HG02759 (cell line): ENCODE measurements around the gene FGF4.

ENCODE experiments used
- ATAC-seq: cut with Tn5 transposase; IDR thresholded peaks from one replicate; pipeline ENCODE4 v1.9.1; 2021; ENCODE audit warnings: mild to moderate bottlenecking, moderate library complexity; ENCODE audit not compliant: unreplicated experiment

FGF4 gene, protein sequence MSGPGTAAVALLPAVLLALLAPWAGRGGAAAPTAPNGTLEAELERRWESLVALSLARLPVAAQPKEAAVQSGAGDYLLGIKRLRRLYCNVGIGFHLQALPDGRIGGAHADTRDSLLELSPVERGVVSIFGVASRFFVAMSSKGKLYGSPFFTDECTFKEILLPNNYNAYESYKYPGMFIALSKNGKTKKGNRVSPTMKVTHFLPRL

DNA sequence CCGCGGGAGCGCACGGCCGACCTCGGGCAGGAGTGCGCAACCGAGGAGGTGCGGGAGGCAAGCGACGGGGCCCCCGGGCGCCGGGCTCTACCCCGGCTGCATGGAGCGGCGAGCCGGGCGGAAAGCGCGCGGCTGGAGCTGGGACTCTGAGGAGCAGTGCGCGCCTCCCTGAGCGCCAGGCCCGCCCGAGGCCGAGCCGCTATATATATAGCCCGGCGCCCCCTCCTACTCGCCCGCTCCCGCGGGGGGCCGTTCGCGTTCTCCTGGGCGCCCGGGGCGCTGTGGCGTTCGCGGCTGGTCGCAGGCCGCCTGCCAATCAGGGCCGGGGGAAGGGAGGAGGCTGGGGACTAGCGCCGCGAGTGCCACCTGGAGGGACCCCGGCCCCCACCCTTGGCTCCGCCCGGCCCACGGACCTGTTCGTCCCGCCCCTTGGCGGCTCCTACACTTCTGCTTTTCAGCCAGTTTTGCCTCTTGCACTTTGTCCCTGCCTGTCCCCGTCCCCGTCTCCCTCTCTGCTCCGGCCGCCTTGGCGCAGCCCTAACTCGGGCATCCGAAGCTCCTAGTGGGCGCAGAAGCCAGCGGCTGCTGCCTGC, at the start of gene FGF4:
Gene FGF4 (minus strand): TSS at position 179 of the 593 bp plus-strand sequence. CDS start 257 bp downstream, outside the sequence.
- ATAC-seq, result no peak

DNA sequence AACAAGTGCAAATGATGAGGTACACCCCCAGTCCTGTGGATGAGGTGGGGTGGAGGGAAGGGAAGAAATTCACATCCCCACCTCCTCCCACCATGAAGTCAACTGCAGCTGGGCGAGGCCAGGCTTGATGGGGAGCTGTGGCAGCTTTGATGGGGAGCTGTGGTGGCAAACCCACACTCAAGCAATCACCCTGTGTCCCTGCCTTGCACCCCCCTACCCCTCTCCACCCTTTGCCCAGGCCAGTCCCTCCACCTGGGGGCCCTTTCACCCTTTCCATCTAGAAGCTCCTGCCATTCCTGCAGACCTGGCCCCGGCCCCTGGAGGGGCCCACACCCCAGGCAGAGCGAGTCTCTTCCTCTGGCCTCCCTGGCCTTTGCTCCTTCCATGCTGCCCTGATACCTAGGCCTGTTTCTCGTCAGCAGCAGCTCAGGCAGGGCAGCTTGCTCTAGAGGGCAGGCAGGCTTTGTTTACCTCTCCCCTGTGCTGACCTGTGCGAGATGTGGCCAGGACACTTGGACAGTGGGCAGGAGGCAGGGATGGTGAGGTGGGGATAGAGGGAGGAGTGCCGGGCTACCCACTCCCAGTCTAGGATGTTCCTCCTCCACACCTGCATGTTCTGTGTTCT, 48.6 kb upstream of the FGF4 start:
- ATAC-seq, result no peak

DNA sequence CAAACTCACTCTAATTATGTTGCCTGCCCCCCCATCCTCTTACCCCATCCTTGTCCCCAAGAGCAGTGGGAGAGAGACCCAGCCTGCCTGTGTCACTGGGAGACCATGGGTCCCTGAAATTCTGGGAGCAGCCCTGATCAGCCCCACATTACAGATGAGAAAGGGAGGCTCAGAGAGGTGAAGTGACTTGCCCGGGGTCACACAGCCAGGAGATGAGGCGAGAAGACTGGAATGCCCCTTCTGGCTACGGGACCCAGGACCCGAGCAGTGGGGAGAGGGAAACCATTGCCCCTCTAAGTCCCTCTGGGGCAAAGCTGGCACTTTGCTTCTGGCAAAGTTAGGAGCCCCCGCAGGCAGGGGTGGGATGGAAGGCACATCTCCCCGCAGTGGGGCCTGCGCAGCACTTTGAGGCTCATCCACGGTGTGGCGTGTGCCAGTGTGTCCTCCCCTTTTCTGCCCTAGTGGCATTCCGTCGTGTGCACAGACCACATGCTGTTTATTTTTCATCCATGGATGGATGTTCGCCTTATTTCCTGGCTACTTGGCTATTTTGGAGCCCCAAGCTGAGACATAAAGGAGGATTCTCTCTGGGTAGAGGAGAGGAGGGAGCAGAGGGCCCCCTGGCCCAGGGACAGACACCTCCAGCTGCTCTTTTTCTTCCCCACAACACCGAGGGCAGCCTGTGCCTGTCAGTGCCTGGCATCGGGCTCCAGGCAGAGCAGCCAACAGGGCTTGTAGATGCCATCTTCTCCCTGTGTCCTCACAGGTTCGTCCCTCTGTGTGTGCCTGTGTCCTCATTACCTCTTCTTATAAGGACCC, 47.7 kb upstream of the FGF4 start:
- no peak for ATAC-seq

DNA sequence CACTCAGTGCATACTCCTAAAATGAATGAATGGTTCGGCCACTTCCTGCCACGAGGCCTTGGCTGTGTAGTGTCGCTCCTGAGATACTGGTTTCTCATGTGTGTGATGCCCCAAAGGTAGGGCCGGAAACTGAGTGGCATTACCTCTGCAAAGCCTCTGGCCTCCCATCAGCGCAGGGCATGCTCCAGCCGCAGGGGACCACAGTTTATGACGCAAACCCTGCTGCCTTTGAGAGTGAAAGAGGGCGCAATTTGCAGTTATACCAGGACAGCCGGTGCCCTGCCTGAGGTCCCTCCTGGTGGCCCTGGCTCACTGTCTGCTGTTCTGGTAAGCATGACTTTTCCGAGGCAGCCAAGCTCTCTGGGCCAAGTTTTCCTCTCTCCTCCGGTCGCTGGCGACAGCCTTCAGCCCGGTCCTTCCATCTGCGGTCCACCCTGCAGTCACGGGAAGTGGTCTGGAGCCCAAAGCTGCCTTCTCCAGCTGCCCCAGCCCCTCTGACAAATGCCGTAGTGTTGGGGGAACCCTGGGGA, 46.4 kb upstream of the FGF4 start:
- no peak for ATAC-seq

DNA sequence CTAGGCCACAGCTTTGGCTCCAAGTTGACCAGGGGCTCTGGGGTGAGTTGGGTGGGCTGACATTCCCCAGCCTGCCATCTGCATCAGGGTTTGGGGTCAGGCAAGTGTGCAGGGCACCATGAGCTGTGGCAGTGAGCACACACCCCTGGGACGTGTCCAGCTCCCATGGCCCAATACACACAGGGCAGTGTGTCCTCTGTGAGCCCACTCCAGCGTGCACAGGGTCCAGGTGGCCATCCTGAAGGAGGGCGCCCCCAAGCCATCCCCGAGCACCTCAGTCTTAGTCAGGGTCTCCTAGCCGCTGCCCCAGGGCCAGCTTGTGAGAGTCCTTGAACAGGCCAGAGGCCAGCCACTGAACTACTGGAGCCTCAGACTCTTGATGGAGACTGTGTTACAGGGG, 45.3 kb upstream of the FGF4 start:
- no peak for ATAC-seq

DNA sequence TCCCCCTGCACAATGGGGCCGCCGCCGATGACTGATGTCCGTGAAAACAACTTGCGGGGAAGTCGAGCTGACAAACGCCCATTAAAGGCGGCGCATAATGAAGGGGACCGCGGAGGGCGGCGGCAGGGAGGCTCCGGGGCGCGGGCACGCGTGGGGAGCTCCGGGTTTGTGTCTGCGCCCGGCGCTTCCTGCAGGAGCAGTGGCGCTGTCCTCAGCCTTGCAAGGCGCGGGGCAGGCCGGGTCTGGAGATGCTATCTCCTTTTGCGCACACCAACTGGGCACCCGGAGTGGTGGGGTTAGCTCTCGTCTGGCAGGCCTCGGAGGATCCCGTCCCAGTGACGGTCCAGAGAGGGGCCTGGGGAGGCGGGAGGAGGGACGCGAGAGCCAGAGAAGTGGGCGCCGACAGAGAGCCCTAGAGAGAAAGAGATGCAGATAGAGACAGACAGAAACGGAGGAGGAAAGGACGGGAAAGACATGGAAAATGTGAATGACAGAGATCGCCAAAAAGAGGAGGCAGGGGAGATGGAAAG, 44.5 kb upstream of the FGF4 start:
- no peak for ATAC-seq

DNA sequence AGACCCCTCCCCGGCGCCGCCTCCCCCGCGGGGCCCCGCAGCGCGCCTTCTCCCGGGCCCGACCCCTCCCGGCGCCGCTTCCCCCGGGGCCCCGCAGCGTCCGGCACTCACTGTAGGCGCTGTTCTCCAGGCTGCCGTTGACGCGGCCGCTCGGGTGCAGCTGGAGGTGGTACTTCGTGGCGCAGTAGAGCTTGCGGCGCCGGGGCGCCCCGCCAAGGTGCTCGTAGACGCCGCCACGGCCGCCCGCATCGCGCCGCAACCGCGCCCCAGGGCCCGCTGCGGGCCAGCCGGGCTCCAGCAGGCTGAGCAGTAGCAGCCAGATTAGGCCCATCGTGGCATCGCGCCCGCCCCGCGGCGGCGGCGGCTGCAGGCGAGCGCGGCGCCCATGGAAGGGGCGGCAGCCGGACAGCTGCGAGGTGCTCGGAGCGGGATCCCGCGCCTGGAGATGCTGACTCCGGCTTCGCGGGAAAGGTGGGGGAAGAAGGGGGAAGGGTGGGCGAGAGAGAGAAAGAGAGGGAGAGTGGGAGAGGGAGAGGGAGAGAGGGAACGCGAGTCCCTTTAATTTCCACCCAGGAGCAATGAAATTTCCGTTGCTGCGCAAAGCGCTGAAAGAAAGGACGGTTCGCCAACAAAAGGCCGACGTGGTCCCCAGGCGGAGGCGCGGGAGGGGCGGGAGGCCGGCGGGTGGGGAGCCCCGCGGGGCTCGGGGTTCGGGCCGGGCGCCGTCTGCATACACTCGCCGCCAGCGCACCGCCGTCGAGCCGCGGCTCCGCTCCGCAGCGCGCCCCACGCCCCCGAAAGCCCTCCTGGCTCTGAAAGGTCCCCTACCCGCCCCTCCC, 43.7 kb upstream of the FGF4 start, which contains the start of gene FGF3:
Gene FGF3 (minus strand): TSS at position 814 of the 839 bp plus-strand sequence. CDS start 483 bp downstream, at position 331.
- ATAC-seq, result no peak

DNA sequence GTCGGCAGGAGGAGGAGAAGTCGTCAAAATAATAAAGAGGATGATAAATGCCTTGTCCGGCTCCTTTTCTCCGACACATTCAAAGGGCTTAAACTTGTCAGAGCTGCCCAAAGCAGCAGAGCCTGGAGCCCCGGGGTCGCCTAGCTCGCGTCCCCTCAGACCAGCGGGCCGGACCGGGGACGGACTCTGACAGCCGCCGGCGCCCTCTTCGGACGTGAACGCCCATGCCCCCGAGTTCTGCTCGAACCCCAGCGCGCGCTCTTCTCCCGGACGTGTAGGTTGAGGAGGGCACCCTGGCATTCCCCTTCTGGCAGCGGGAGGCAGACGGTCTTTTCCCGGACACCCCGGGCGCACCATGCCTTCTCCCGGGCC, 43.1 kb upstream of the FGF4 start:
- ATAC-seq, result no peak

DNA sequence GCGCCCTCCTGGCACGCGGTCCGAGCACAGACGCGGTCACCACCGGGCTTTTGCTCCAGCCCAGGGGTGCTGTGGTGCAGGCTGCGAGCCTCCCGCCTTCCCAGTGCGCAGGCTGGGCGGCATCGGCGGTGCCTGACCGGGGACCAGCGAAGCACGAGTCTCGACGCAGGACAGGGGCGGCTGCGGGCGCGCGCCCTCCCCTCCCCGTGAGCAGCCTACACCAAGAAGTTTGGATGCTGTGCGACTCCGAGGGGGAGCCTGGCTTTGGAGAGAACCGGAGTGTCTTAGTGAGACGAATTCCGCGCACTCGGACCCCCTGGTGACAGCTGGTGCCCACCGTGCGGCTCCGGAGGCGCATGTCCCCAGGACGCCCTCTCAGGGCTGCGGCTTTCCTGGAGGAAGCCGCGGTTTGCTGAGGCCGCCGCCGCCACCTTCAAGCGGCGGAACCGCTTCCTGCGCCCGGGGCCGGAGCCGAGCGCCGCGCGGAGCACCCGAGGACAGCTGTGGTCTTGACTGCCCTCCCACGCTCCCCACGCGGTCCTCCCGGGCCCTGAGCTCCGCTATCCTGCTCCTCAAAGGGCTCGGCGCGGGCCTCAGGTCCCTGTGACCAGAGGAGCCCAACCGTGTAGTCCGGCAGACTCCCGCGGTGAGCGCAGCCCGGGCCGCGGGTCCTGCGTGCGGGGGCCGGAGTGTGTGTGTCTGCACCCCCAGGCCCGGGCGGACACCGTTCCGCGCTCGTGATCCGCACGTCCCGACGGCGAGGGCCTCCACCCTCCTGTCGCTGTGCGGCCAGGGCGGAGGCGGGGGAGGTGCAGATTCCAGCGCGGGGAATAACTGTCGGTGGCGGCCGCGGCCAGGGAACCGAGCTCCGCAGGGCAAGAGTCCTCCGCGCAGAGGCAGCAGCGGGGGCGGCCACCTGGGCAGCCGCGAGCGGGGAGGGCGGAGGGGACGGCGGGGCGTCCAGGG, 42.4 kb upstream of the FGF4 start:
- no peak for ATAC-seq

DNA sequence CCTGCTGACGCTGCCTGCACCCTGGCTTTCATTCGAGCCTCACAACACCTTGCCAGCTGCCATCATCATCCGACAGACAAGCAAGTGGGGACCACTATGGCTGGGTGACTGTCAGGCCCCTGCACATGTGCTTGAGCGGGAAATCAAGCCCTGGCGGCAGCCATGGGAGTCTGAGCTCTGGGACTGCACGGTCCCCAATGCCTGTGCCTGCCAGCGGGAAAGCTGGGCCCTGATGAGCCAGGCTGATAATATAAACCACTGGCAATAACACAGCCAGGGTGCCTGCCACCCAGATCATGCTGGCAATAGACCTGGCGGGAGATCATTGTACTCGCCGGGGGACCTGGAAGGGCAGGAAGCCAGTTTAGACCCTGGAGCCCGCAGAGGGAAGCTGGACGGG, 41.5 kb upstream of the FGF4 start:
- ATAC-seq, result no peak

DNA sequence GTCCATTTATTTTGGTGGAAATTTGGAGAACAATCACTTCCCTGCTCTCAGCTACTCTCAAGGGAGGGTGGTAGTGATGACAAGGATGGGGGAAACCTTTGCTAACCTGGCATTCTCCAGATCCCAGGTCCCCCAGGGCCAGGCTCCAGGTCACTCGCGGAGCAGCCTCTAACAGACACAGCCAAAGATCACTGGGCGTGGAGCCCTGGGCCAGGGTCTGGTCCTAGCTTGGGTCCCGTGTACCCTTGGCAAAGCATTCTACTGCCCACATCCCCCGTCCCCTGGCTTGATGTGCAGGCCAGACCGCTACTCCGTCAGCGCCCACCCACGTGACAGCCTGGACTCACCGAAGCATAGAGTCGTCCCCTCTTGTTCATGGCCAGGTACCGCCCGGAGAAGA, 40.8 kb upstream of the FGF4 start:
- ATAC-seq, result no peak

DNA sequence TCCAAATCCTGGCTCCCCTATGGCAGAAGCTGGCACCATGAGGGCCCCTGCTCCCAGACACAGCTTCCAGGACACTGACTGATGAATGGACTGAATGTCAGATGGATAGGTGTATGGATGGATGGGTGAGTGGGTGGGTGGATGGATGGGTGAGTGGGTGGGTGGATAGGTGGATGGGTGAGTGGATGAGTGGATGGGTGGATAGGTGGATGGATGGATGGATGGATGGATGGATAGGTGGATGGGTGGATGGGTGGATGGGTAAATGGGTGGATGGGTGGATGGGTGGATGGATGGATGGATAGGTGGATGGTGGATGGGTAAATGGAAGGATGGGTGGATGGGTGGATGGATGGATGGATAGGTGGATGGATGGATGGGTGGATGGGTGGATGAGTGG, 39.8 kb upstream of the FGF4 start:
- ATAC-seq, result no peak

DNA sequence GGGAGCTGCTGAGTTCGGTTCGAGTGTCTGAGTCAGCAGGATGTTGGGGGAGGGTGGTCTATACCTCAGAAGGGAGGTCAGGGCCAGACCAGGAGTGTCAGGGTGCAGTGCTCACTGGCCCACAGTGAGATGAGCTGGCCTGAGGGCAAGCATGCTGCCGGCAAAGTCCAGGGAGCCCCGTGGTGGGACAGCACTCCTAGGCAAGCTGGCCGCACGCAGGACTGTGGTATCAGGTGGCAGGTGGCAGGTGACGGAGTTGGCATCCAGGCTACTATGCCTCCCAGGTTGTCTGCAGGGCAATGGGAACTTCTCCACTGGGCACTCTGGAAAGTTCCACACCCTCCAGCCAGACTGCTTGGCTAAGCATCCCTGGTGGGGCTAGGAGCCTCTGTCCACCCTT, 39.3 kb upstream of the FGF4 start:
- ATAC-seq, result no peak

DNA sequence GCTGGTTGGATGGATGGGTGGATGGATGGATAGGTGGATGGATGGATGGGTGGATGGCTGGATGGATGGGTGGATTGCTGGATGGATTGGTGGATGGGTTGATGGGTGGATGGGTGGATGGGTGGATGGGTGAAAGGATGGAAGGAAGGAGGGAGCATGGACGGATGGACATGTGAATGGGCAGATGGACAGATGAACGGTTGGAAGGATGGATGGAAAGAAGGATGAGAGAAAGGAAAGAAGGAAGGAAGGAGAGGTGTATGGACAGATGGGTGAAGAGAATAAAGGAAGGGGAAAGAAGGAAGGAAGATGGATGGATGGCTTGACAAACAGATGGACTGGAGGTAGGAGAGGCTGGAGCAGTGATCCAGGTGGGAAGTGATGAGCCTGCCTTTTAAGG, 38.7 kb upstream of the FGF4 start:
- ATAC-seq, result no peak

DNA sequence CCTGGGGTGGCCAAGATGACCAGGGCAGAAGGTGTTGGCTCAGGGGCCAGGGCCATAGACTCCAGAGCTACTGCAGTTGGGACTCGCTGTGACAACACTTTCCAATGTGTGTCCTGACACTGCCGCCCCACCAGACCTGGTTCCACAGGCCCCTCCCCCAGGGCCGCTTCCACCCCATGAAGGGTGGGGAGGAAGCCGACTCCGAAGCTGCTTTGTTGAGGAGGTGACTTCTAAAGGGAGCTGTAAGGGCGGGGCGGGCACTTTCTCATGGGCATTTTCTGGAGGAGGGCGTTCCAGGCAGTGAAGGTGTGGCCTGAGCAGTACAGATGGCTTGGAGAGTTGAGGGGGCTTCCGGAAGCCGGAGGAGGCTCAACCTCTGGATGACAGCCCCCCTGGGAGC, 37.8 kb upstream of the FGF4 start:
- no peak for ATAC-seq

DNA sequence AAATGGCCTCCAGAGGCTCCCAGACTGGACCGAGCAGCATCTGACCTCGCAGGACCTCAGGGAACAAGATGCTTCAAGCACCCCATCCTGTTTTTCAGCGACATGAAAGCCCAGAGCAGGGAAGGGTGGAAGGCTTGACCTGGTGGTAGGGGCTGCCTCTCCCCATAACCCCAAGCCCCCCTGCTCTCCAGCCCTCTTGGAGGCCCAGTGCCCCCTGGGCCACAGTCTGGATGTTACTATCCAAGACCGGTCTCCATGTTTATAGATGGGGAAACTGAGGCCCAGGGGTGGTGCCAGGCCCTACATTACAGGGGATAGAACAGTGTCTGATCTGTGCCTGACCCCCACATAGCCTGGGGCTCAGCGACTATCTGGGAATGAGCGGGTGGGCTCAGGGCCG, 37.1 kb upstream of the FGF4 start:
- ATAC-seq, result no peak

DNA sequence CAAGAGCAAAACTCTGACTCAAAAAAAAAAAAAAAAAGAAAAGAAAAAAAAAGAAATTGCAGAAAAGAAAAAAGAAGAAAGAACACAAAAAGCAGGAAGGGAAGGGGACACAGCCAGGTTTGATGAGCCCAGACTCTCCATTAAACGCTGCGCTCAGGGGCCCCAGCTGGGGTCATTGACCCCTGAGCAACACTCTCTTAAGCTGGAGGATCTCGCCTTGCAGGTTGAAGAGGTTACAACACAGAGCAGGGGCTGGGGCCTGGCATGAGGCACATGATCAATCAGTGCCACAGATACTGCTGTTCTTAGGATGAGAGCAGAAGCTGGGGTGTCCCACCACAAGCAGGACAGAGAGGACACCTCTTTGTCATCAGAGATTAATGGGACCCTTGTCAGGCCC, 36.3 kb upstream of the FGF4 start:
- ATAC-seq, result no peak

DNA sequence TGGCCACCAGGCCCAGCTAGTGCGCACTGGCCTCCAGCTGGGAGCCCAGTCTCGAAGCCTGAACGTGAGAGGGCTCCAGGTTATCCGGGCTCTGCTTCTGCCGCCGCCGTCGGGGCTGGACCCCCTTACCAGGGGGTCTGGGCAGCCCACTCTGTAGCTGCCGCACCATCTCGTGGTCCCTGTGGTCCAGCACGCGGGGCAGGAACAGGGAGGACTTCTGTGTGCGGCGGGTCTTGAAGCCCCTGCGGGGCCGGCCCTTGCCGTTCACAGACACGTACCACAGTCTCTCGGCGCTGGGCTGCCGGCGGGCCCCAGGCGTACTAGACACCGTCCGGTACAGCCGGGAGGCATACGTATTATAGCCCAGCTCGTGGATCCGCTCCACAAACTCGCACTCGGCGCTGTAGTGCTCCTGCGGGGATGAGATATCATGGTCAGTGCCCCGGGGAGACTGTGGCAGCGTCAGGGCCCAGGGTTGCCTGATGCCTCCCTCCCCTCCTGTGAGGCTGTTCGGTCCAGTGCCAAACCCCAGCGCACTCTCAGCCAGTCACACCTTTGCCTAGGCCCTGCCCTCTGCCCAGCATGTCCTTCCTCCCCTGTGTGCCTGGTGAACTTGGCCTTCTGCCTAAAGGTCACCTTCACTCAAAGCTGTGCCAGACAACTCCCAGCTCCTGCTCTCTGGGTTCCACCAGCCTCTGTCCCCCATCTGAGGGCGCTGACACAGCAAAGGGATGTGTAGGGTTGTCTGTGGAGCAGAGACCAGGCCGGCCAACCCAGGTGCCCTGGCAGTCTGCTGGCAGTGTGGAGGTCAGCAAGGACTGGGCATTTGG, 35.4 kb upstream of the FGF4 start:
- no peak for ATAC-seq
